Measurements from ENCODE around the gene BORCS5.

GRCh38 chr12:12491606-12492005, 134.7 kb downstream of the BORCS5 start:
- no peak for TF ChIP-seq NR3C1 (IDR thresholded peaks at IDR 0.05)
- no peak for TF ChIP-seq CTCF (IDR thresholded peaks at IDR 0.05)
- no peak for TF ChIP-seq MAX (IDR thresholded peaks at IDR 0.05)
- no peak for TF ChIP-seq REST (IDR thresholded peaks at IDR 0.05)
- TF ChIP-seq SREBF2 (IDR thresholded peaks at IDR 0.05), result no peak
